Body of pancreas (tissue), 4 donors: ENCODE results near the gene FBXL15. TPM values are rescaled to one million over a fixed set of nuclear protein-coding genes. Genes with fewer than 3 reads are reported as not detected.

Experiments used
- ATAC-seq: fragments of 150-250 bp; one replicate; pipeline ENCODE4 v1.9.1; 2016
- DNase-seq, 4 donors: peaks; one replicate each; pipeline ENCODE4 v3.0.0-alpha.2; 2019
- H3K27ac ChIP-seq, 4 donors: fragments of 200-600 bp; sonication (generic); 1 replicate in 3 of 4; 2 replicates in 1 of 4; pipeline versions ENCODE4 v1.5.1 to v1.6.1; 2016 to 2019; ENCODE audit warnings: mild to moderate bottlenecking in 1 of 4, mixed read lengths in 1 of 4, moderate library complexity in 1 of 4
- H3K27me3 ChIP-seq, 2 donors: fragments of 200-600 bp; sonication (generic); one replicate each; pipeline ENCODE4 v1.6.0; 2016; ENCODE audit warnings: mild to moderate bottlenecking in 1 of 2
- H3K36me3 ChIP-seq, 2 donors: fragments of 200-600 bp; sonication (generic); replicated peaks in 1 of 2; 2 replicates each; pipeline ENCODE4 v1.5.1; 2016; ENCODE audit warnings: low read depth in 2 of 2; ENCODE audit not compliant: insufficient read depth in 1 of 2
- H3K4me1 ChIP-seq: fragments of 200-600 bp; sonication (generic); one replicate; pipeline ENCODE4 v1.6.0; 2016
- H3K4me3 ChIP-seq, 2 donors: fragments of 200-600 bp; sonication (generic); 1 replicate in 1 of 2; 2 replicates in 1 of 2; pipeline ENCODE4 v1.5.1; 2016 to 2019
- H3K9me3 ChIP-seq, 3 donors: fragments of 200-600 bp; sonication (generic); 1 replicate in 2 of 3; 2 replicates in 1 of 3; pipeline ENCODE4 v1.5.1; 2016
- POLR2A ChIP-seq, 3 donors: fragments of 450-650 bp; IDR thresholded peaks; one replicate each; pipeline ENCODE4 v1.6.1; 2016; ENCODE audit warnings: antibody characterized with exemption in 3 of 3, mild to moderate bottlenecking in 2 of 3
- WGBS, 2 donors: methylation state at CpG; one replicate each; pipeline ENCODE4 v1.1.5; 2017; 5-methylcytosine and 5-hydroxymethylcytosine counted together
- intact Hi-C: fragments of 100-400 bp; cut with DNase I; formaldehyde crosslinking; loops from one replicate; pipeline ENCODE4 v1.15.1; 2023
- total RNA-seq, 2 donors: library from RNA; depleted of rRNA; stranded (reverse); fragments of >200 nt; gene quantifications; one replicate each; pipeline ENCODE4 v1.1.0, GENCODE V29; 2016
- TF ChIP-seq, protein P1 (sequence below), 7 experiments: fragments of 450-650 bp in 4 of 7; fragments of 200-600 bp in 3 of 7; sonication (generic) in 3 of 7; IDR thresholded peaks; one replicate each; pipeline ENCODE4 v1.5.1; 2016 to 2019; ENCODE audit warnings: antibody characterized with exemption in 7 of 7

Gene FBXL15, protein sequence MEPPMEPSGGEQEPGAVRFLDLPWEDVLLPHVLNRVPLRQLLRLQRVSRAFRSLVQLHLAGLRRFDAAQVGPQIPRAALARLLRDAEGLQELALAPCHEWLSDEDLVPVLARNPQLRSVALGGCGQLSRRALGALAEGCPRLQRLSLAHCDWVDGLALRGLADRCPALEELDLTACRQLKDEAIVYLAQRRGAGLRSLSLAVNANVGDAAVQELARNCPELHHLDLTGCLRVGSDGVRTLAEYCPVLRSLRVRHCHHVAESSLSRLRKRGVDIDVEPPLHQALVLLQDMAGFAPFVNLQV
- total RNA-seq: 10 to 100 TPM; 12.7 to 38.6 TPM

DNA sequence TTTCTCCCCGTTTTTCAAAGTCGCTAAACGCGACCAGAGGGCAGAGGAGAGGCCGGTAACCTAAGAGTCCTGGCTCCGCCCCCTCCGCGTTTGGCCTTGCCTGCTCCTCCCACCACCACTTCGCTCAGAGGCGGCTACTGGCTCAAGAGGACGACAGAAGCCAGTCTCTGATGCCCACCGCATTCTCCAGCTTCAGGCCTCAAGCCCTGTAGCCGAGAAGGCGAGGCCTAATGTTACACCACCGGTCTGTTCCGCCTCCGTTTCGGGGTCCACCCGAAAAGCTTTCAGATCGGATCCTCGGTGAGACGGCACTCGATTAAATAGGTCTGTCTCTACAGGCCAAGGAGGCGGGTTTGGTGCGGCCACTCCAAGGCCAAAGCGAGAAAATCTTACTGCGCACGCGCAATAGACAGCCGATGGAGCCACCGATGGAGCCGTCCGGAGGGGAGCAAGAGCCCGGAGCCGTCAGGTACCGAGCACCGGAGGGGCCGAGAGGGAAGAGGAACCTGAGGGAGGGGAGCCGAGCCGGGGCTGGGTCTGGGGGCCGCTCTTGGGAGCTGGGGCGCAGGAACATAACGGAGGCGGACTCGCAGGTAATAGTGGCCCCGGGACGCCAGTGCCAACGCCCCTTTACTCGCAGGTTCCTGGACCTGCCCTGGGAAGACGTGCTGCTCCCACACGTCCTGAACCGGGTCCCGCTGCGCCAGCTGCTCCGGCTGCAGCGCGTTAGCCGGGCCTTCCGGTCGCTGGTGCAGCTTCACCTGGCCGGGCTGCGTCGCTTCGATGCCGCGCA is at the start of gene FBXL15:
Gene FBXL15 (plus strand): TSS at position 123 of the 793 bp plus-strand sequence. CDS start 294 bp downstream, at position 417.
- peak; percentile 98 to 99 (median 98) for DNase-seq
- peak; percentile 88 for ATAC-seq
- Histone ChIP-seq H3K27me3 (no peaks in the 10 kb centered on the region), H3K9me3 (no peaks in the 10 kb centered on the region), H3K36me3 (no peaks in the 10 kb centered on the region), H3K4me1 (peaks cover 45% of the 10 kb centered on the region), H3K4me3 (peak within 1 kb of the TSS; percentile 24 to 88), H3K27ac (peak within 1 kb of the TSS; percentile 83 to 96 (median 91))
- TF ChIP-seq, protein P1, sequence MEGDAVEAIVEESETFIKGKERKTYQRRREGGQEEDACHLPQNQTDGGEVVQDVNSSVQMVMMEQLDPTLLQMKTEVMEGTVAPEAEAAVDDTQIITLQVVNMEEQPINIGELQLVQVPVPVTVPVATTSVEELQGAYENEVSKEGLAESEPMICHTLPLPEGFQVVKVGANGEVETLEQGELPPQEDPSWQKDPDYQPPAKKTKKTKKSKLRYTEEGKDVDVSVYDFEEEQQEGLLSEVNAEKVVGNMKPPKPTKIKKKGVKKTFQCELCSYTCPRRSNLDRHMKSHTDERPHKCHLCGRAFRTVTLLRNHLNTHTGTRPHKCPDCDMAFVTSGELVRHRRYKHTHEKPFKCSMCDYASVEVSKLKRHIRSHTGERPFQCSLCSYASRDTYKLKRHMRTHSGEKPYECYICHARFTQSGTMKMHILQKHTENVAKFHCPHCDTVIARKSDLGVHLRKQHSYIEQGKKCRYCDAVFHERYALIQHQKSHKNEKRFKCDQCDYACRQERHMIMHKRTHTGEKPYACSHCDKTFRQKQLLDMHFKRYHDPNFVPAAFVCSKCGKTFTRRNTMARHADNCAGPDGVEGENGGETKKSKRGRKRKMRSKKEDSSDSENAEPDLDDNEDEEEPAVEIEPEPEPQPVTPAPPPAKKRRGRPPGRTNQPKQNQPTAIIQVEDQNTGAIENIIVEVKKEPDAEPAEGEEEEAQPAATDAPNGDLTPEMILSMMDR (IDR thresholded peaks at IDR 0.05): peak in 1 of 7 experiments; percentile 23
- TF ChIP-seq POLR2A (IDR thresholded peaks at IDR 0.05): peak; percentile 53 to 78 (median 74)
- intact Hi-C loops: no loop called here
- WGBS, 2 donors: 0% methylated on average over 14 to 65 of the region's 66 CpGs

DNA sequence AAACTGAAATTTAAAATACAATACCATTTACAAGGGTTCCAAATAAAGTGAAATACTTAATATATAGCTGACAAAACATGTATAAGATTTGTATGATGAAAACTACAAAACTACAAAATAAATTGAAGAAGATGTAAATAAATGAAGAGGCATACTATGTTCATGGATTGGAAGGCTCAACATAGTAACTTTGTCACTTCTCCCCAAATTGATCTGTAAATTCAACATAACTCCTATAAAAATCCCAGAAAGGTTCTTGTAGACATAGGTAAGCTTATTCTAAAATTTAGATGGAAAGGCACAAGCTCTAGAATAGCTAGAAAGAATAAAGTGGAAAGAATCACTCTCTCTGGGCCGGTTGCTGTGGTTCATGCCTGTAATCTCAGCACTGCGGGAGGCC is 49.3 kb upstream of the FBXL15 start:
- H3K27me3 ChIP-seq: no peaks in the 10 kb centered on the region
- H3K4me3 ChIP-seq: no peak overlapping the region
- no peaks in the 10 kb centered on the region for H3K9me3 ChIP-seq
- no peak for ATAC-seq
- DNase-seq: no peak
- no peak overlapping the region for H3K27ac ChIP-seq
- no peaks in the 10 kb centered on the region for H3K4me1 ChIP-seq
- peaks cover 28 to 70% of the 10 kb centered on the region in 2 donors for H3K36me3 ChIP-seq
- intact Hi-C loops: no loop called here
- WGBS, 2 donors: 100% methylated on average over 2 of the region's 2 CpGs
- no peak for TF ChIP-seq POLR2A (IDR thresholded peaks at IDR 0.05)
- TF ChIP-seq, protein P1 (IDR thresholded peaks at IDR 0.05): no peak

DNA sequence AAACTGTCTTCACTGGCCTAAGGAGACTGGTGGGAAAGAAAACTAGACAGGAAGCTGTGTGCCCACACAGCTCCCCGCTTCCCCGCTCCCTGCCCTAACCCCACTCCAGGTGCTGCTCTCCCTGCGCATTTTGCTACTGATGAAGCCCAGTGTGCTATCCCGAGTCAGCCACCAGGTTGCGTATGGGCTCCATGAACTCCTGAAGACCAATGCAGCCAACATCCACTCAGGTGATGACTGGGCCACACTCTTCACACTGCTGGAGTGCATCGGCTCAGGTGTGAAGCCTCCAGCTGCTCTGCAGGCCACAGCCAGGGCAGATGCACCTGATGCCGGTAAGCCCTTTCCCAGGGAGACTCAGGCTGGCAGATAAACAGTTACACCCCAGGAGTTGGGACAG is 45.4 kb upstream of the FBXL15 start:
- H3K36me3 ChIP-seq: peaks cover 7 to 50% of the 10 kb centered on the region in 2 donors
- no peaks in the 10 kb centered on the region for H3K27me3 ChIP-seq
- H3K4me1 ChIP-seq: no peaks in the 10 kb centered on the region
- 75 to 77% methylated on average over 7 of the region's 7 CpGs for WGBS, 2 donors
- intact Hi-C loops: no loop called here
- H3K27ac ChIP-seq: no peak overlapping the region
- TF ChIP-seq, protein P1 (IDR thresholded peaks at IDR 0.05): peak in 1 of 7 experiments; percentile 9
- no peak for TF ChIP-seq POLR2A (IDR thresholded peaks at IDR 0.05)
- no peak overlapping the region for H3K4me3 ChIP-seq
- H3K9me3 ChIP-seq: no peaks in the 10 kb centered on the region
- no peak for ATAC-seq
- no peak for DNase-seq

DNA sequence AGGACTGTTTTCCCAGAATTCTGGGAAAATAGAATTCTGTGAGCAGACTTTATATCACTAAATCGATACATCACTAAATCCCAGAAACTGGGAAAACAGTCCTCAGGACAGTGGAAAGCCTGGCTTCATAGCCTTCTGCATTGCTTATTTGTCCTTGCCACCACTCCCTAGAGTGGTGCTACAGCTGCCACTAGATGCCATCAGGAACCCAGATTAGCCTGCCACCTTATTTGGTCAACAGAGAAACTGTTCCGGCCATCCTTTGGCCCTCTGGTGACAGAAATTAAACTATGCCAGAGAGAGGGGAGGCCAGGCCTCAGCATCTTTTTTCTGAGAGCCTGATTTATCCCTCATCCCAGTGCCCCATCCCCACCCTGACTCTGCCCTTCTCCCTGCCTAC is 44.8 kb upstream of the FBXL15 start:
- intact Hi-C loops: no loop called here
- Histone ChIP-seq H3K36me3 (peaks cover 4 to 46% of the 10 kb centered on the region in 2 donors), H3K4me3 (no peak overlapping the region), H3K27ac (no peak overlapping the region), H3K9me3 (no peaks in the 10 kb centered on the region), H3K4me1 (no peaks in the 10 kb centered on the region), H3K27me3 (no peaks in the 10 kb centered on the region)
- DNase-seq (no peak), ATAC-seq (no peak)
- no peak for TF ChIP-seq POLR2A (IDR thresholded peaks at IDR 0.05)
- TF ChIP-seq, protein P1 (IDR thresholded peaks at IDR 0.05): no peak
- WGBS, 2 donors: 86 to 88% methylated on average over 2 of the region's 2 CpGs
